MCF 10A (cell line): ENCODE measurements around the gene SLC12A3. TPM values are rescaled to one million over a fixed set of nuclear protein-coding genes. Genes with fewer than 3 reads are reported as not detected.
A peak's percentile ranks its signal among the peaks of the same experiment; 100 is the strongest.

Experiments
- BruUV-seq: library from RNA; stranded (reverse); fragments of 400-500 nt; replicated peaks from 2 replicates; lab custom pipeline; 2021; lab: Mats Ljungman, UMichigan
- CTCF ChIA-PET: fragments of 300-600 bp; sonication (Branson Sonifier 250); formaldehyde crosslinking; extraction: SDS; loops from one replicate; lab custom pipeline; 2021; ENCODE audit warnings: antibody characterized with exemption, inconsistent platforms; lab: Yijun Ruan, JAX
- POLR2A ChIA-PET: fragments of 300-600, 350-650 bp; sonication (Branson Sonifier 250); formaldehyde crosslinking; extraction: SDS; loops from one replicate; lab custom pipeline; 2020; ENCODE audit warnings: antibody characterized with exemption, inconsistent platforms; lab: Yijun Ruan, JAX
- DNase-seq: peaks from one replicate; pipeline ENCODE4 v3.0.0-alpha.2; 2018; ENCODE audit not compliant: unreplicated experiment
- H3K27ac Mint-ChIP-seq: one replicate; pipeline ENCODE4 v1.8.0; 2022; ENCODE audit warnings: mild to moderate bottlenecking, low read depth, mixed read lengths; ENCODE audit not compliant: unreplicated experiment
- H3K27me3 Mint-ChIP-seq: one replicate; pipeline ENCODE4 v1.8.0; 2022; ENCODE audit warnings: mixed read lengths; ENCODE audit not compliant: insufficient read depth, unreplicated experiment
- H3K36me3 Mint-ChIP-seq: one replicate; pipeline ENCODE4 v1.8.0; 2022; ENCODE audit warnings: mild to moderate bottlenecking, moderate library complexity, mixed read lengths; ENCODE audit not compliant: insufficient read depth, unreplicated experiment
- H3K4me1 Mint-ChIP-seq: one replicate; pipeline ENCODE4 v1.8.0; 2022; ENCODE audit warnings: mixed read lengths; ENCODE audit not compliant: insufficient read depth, unreplicated experiment
- H3K4me3 Mint-ChIP-seq: one replicate; pipeline ENCODE4 v1.8.0; 2022; ENCODE audit warnings: mild to moderate bottlenecking, moderate library complexity, mixed read lengths; ENCODE audit not compliant: unreplicated experiment
- H3K9me3 Mint-ChIP-seq: one replicate; pipeline ENCODE4 v1.8.0; 2022; ENCODE audit warnings: mixed read lengths; ENCODE audit not compliant: unreplicated experiment
- CTCF ChIP-seq: fragments of 200-600 bp; IDR thresholded peaks from one replicate; pipeline ENCODE4 v1.8.0; 2022; ENCODE audit warnings: antibody characterized with exemption, mild to moderate bottlenecking; ENCODE audit not compliant: unreplicated experiment
- intact Hi-C: fragments of 100-400 bp; cut with micrococcal nuclease; formaldehyde crosslinking; loops from 2 replicates; pipeline ENCODE4 v1.14.1; 2022
- total RNA-seq: library from RNA; stranded (reverse); gene quantifications from 2 replicates; pipeline ENCODE4 v1.2.3, GENCODE V29; 2022

The SLC12A3 gene
- total RNA-seq, 1 experiment from 2014 or later, result not detected

- no peak overlapping the region for H3K4me3 Mint-ChIP-seq
- ChIA-PET POLR2A (interaction anchor here (0.7 to 1.5 kb wide), 2 partner anchors 22 to 34 kb away, joined by 3 read pairs; no protein-coding TSS in a partner anchor), CTCF (interaction anchor here (0.6 kb wide), 2 partner anchors 96 to 780 kb away, joined by 3 to 4 read pairs; no protein-coding TSS in a partner anchor)
- no peaks in the 10 kb centered on the region for H3K36me3 Mint-ChIP-seq
- peaks cover 6% of the 10 kb centered on the region for H3K4me1 Mint-ChIP-seq
- DNase-seq, result no peak
- no peaks in the 10 kb centered on the region for H3K27me3 Mint-ChIP-seq
- intact Hi-C loops, result no loop called here
- no peaks in the 10 kb centered on the region for H3K9me3 Mint-ChIP-seq
- BruUV-seq, result no TSS peak
- no peak overlapping the region for H3K27ac Mint-ChIP-seq
- no peak for TF ChIP-seq CTCF
These were observed 44.5 kb downstream of the SLC12A3 start for GRCh38 chr16:56909527-56909979.

- no peaks in the 10 kb centered on the region for H3K36me3 Mint-ChIP-seq
- peaks cover 6% of the 10 kb centered on the region for H3K4me1 Mint-ChIP-seq
- H3K4me3 Mint-ChIP-seq, result no peak overlapping the region
- ChIA-PET POLR2A (interaction anchor here (1.1 to 1.5 kb wide), 2 partner anchors 21 to 23 kb away, joined by 3 to 7 read pairs; no protein-coding TSS in a partner anchor), CTCF (interaction anchor here (0.6 kb wide), 2 partner anchors 95 to 780 kb away, joined by 3 to 4 read pairs; no protein-coding TSS in a partner anchor)
- intact Hi-C loops, result no loop called here
- no peak for TF ChIP-seq CTCF
- H3K27ac Mint-ChIP-seq, result no peak overlapping the region
- no peak for DNase-seq
- no TSS peak for BruUV-seq
- no peaks in the 10 kb centered on the region for H3K9me3 Mint-ChIP-seq
- H3K27me3 Mint-ChIP-seq, result no peaks in the 10 kb centered on the region
These were observed 45.1 kb downstream of the SLC12A3 start for GRCh38 chr16:56910112-56910511.

DNA sequence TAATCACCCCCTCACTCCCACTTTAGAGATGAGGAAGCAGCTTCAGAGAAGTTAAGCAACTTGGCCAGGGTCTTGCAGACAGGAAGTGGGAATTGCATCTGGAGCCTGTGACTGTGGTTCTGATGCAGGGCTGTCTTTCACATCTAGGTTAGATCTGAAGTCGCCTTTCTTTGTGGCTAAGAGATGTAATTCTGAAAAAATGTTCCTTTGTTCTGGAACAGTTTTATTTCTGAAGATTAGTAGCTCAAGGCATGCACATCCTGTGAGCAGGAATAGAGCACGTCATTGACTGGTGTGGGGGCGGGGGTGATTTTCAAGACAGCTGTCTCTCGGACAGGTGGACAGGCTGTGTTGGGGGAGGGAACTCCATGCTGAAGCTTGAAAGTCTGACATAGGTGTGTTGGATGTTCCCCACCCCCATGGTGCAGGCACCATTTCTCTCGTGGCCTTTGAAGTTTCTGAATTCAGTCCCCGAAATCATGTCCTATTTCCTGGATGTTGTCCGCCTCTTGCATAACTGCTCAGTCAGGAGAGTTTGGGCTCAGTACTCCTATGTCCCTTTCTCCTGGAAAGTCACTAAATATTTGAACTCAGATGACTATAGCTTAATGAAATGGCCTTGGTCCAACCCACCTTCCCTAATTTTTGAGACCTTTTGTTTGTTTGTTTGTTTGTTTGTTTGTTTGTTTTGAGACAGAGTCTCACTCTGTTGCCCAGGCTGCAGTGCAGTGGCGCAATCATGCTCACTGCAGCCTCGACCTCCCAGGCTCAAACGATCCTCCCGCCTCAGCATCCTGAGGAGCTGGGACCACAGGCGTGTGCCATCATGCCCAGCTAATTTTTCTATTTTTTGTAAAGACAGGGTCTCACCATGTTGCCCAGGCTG lies 45.9 kb downstream of the SLC12A3 start:
- H3K9me3 Mint-ChIP-seq, result no peaks in the 10 kb centered on the region
- intact Hi-C loops, result no loop called here
- TF ChIP-seq CTCF, result no peak
- POLR2A ChIA-PET, result interaction anchor here (1.1 kb wide), 1 partner anchor 22 kb away, joined by 7 read pairs; no protein-coding TSS in a partner anchor
- peak; percentile 36 for DNase-seq
- no peaks in the 10 kb centered on the region for H3K27me3 Mint-ChIP-seq
- H3K27ac Mint-ChIP-seq, result no peak overlapping the region
- no TSS peak for BruUV-seq
- no peaks in the 10 kb centered on the region for H3K36me3 Mint-ChIP-seq
- H3K4me1 Mint-ChIP-seq, result peaks cover 6% of the 10 kb centered on the region
- CTCF ChIA-PET, result interaction anchor here (0.6 to 1.0 kb wide), 3 partner anchors 44 to 851 kb away, joined by 3 to 4 read pairs (median 4); no protein-coding TSS in a partner anchor
- no peak overlapping the region for H3K4me3 Mint-ChIP-seq
